GM12801 (cell line): ENCODE data around the gene DHX58.

ENCODE experiments used
- CTCF ChIP-seq: IDR thresholded peaks from one replicate; pipeline ENCODE4 v1.5.1; 2011; ENCODE audit warnings: control low read depth; ENCODE audit not compliant: insufficient read length; ENCODE audit errors: extremely low read depth

Gene DHX58

GRCh38 chr17:42125565-42125964, 13.1 kb upstream of the DHX58 start:
- no peak for TF ChIP-seq CTCF

GRCh38 chr17:42124256-42124655, 11.7 kb upstream of the DHX58 start:
- TF ChIP-seq CTCF: no peak

GRCh38 chr17:42122371-42123303, 10.1 kb upstream of the DHX58 start, which contains the start of gene HSPB9:
TSS of gene HSPB9 (plus strand) at chr17:42122804. CDS start at chr17:42122851, 47 bp downstream.
- TF ChIP-seq CTCF: no peak

GRCh38 chr17:42120770-42121769, 8.6 kb upstream of the DHX58 start, which contains the start of gene KAT2A:
TSS of gene KAT2A (minus strand) at chr17:42121367. CDS start at chr17:42121304, 63 bp downstream.
- TF ChIP-seq CTCF: no peak

- TF ChIP-seq CTCF: no peak
Measured at GRCh38 chr17:42120161-42120769, 7.8 kb upstream of the DHX58 start.

GRCh38 chr17:42119301-42119700, 6.8 kb upstream of the DHX58 start:
- TF ChIP-seq CTCF: no peak
